Heart left ventricle (tissue), 16 donors: ENCODE results near the gene HID1. TPM values are rescaled to one million over a fixed set of nuclear protein-coding genes. Genes with fewer than 3 reads are reported as not detected.
"Not testable (repeated sequence)": the region's sequence is repeated elsewhere in the genome, so short reads cannot be mapped to it uniquely, and the experiment has no call there.

Experiments
- ATAC-seq, 4 donors: fragments of 200-7000 bp; cut with Tn5 transposase; one replicate each; pipeline ENCODE4 v1.9.1; 2020 to 2022; ENCODE audit warnings: moderate library complexity in 4 of 4, mild to moderate bottlenecking in 3 of 4, moderate number of reproducible peaks in 1 of 4
- DNase-seq, 5 donors: peaks; one replicate each; pipeline ENCODE4 v3.0.0-alpha.2; 2020
- H3K27ac ChIP-seq, 12 donors: fragments of 200-600 bp; sonication (generic) in 4 of 12; one replicate each; pipeline versions ENCODE4 v1.5.0 to v1.8.0; 2016 to 2022; ENCODE audit warnings: mild to moderate bottlenecking in 2 of 12
- H3K27me3 ChIP-seq, 9 donors: fragments of 200-600 bp; sonication (generic) in 2 of 9; one replicate each; pipeline versions ENCODE4 v1.5.1 to v1.8.0; 2016 to 2022; ENCODE audit warnings: mild to moderate bottlenecking in 3 of 9
- H3K36me3 ChIP-seq, 9 donors: fragments of 200-600 bp; sonication (generic) in 2 of 9; one replicate each; pipeline versions ENCODE4 v1.5.0 to v1.8.0; 2018 to 2022; ENCODE audit warnings: mild to moderate bottlenecking in 2 of 9
- H3K4me1 ChIP-seq, 12 donors: fragments of 200-600 bp; sonication (generic) in 4 of 12; one replicate each; pipeline versions ENCODE4 v1.5.0 to v1.8.0; 2016 to 2022; ENCODE audit warnings: mild to moderate bottlenecking in 3 of 12
- H3K4me3 ChIP-seq, 12 donors: fragments of 200-600 bp; sonication (generic) in 4 of 12; one replicate each; pipeline versions ENCODE4 v1.5.0 to v1.8.0; 2017 to 2022; ENCODE audit warnings: mild to moderate bottlenecking in 9 of 12, moderate library complexity in 4 of 12
- H3K9me3 ChIP-seq, 12 donors: fragments of 200-600 bp; sonication (generic) in 4 of 12; one replicate each; pipeline versions ENCODE4 v1.5.0 to v1.8.0; 2016 to 2022; ENCODE audit warnings: mild to moderate bottlenecking in 1 of 12
- POLR2A ChIP-seq, 2 donors: fragments of 450-650 bp; IDR thresholded peaks; one replicate each; pipeline ENCODE4 v1.6.1; 2017; ENCODE audit warnings: antibody characterized with exemption in 2 of 2, mild to moderate bottlenecking in 2 of 2, moderate library complexity in 2 of 2
- WGBS, 4 donors: extraction: QIAGEN DNeasy Blood & Tissue Kit in 2 of 4; methylation state at CpG; one replicate each; pipeline versions ENCODE4 v1.1.5 to v1.1.7; 2013 to 2018; 5-methylcytosine and 5-hydroxymethylcytosine counted together
- intact Hi-C, 10 donors: fragments of 100-400 bp; cut with DNase I; formaldehyde crosslinking; loops; one replicate each; pipeline versions ENCODE4 v1.11.1 to v1.14.2; 2022
- polyA plus RNA-seq, 2 donors: library from polyadenylated mRNA; stranded (reverse); fragments of 200-250 nt; gene quantifications; one replicate each; pipeline ENCODE4 v1.2.3, GENCODE V29; 2013
- total RNA-seq, 9 donors: library from RNA; depleted of rRNA in 2 of 9; stranded (reverse); fragments of >200 nt in 2 of 9; fragmentation: NEBNext Ultra II Directional in 3 of 9; extraction: Animal tissue kit (Norgen Biotek cat#: 25700) in 3 of 9; gene quantifications; one replicate each; pipeline versions ENCODE4 v1.1.0 to v1.2.4, GENCODE V29; 2016 to 2023
- TF ChIP-seq, protein P1 (sequence below), 12 donors: fragments of 200-600 bp; sonication (generic) in 4 of 12; IDR thresholded peaks; one replicate each; pipeline versions ENCODE4 v1.5.0 to v1.8.0; 2018 to 2022; ENCODE audit warnings: antibody characterized with exemption in 12 of 12, mild to moderate bottlenecking in 5 of 12
- donor health status: ischemic (EF 13 %, LVEDD 7.1; RV severe dilation, severe dysfunction).
- donor health status: healthy with polysubstance abuse.
- donor health status: DM: no; HTN: yes; CAD: no.
- donor health status: DM: no; HTN: no; CAD: no.
- donor health status: ischemic (EF 25% LVEDD 6.9; RV normal size, moderate dysfunction).
- donor health status: ischemic (EF 25% LVEDD 5.7; RV mildly dilated, moderate dysfunction).
- donor health status: healthy.
- donor health status: DM: yes; HTN: yes; CAD: no.
- donor health status: ischemic (EF 35%, LVEDD 5.7; RV mildly dilated, moderate dysfunction).
- donor health status: nonischemic (EF 11% LVEDD 7.7; RV severe dilation, severe dysfunction).
- donor health status: DM: yes; HTN: yes; CAD: no.
- donor health status: PGD.
- donor health status: ischemic (EF 29% LVEDD 5.4; RV normal size, mild dysfunction).
- donor health status: nonischemic (EF 23%, LVEDD 6.1; RV moderate dilation, normal function).

Gene HID1
- total and polyA plus RNA-seq, 11 donors: 5.7 to 15.7 (median 9.8) TPM

DNA sequence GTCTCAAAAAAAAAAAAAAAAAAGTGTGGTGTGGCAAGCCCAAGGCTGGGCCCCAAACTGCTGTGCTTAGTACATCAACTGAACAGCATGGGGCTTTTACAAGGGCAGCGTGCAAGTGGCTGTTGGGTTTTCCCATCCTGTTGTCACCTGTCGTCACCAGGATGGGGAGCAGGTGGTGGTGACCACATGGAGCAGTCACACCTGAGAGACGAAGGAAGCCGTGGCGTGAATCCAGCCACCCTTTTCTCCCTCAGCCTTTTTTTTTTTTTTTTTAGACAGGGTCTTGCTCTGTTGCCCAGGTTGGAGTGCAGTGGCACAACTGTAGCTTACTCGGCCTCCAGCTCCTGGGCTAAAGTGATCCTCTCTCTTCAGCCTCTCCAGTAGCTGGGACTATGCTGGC lies 35.8 kb upstream of the HID1 start:
- Histone ChIP-seq H3K9me3 (no peaks in the 10 kb centered on the region), H3K27me3 (no peaks in the 10 kb centered on the region), H3K4me1 (peaks cover 0 to 24% (median 17%) of the 10 kb centered on the region in 12 donors), H3K4me3 (no peak overlapping the region), H3K27ac (no peak overlapping the region), H3K36me3 (peaks cover 0 to 31% (median 15%) of the 10 kb centered on the region in 9 donors)
- intact Hi-C loops: loop anchor here in 1 of 10 donors (5.0 kb wide), 1 partner anchor 41 kb away; no protein-coding TSS in a partner anchor
- DNase-seq: no peak
- 90 to 95% (median 92%) methylated on average over 6 of the region's 6 CpGs for WGBS, 4 donors
- TF ChIP-seq POLR2A (IDR thresholded peaks at IDR 0.05): no peak
- TF ChIP-seq, protein P1, sequence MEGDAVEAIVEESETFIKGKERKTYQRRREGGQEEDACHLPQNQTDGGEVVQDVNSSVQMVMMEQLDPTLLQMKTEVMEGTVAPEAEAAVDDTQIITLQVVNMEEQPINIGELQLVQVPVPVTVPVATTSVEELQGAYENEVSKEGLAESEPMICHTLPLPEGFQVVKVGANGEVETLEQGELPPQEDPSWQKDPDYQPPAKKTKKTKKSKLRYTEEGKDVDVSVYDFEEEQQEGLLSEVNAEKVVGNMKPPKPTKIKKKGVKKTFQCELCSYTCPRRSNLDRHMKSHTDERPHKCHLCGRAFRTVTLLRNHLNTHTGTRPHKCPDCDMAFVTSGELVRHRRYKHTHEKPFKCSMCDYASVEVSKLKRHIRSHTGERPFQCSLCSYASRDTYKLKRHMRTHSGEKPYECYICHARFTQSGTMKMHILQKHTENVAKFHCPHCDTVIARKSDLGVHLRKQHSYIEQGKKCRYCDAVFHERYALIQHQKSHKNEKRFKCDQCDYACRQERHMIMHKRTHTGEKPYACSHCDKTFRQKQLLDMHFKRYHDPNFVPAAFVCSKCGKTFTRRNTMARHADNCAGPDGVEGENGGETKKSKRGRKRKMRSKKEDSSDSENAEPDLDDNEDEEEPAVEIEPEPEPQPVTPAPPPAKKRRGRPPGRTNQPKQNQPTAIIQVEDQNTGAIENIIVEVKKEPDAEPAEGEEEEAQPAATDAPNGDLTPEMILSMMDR (IDR thresholded peaks at IDR 0.05): no peak
- ATAC-seq: no peak

DNA sequence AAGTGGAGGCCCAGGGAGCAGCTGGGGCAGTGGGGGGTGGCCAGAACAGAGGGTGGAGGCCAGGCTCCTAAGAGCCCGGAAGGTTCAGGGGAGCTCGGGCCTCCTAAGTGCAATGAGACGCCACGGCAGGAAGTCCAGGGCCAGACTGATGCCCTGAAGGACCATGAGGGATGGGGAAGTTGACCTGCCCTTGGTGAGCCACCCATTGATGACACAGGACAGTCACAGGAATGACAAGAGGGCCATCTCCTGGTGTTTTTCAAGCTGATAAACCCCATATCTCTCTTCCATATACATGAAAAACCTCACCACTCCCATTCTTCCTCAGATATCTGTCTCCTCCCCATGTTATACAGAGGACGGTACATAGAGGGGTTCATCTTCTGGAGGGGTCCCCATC lies 34.1 kb upstream of the HID1 start:
- peaks cover 0 to 48% (median 33%) of the 10 kb centered on the region in 9 donors for H3K36me3 ChIP-seq
- H3K4me1 ChIP-seq: peaks cover 0 to 13% (median 8%) of the 10 kb centered on the region in 12 donors
- 81 to 89% (median 86%) methylated on average over 5 of the region's 5 CpGs for WGBS, 4 donors
- no peak overlapping the region for H3K4me3 ChIP-seq
- H3K27ac ChIP-seq: no peak overlapping the region
- no peak for TF ChIP-seq POLR2A (IDR thresholded peaks at IDR 0.05)
- TF ChIP-seq, protein P1 (IDR thresholded peaks at IDR 0.05): peak in 1 of 12 donors; percentile 9
- H3K27me3 ChIP-seq: no peaks in the 10 kb centered on the region
- H3K9me3 ChIP-seq: no peaks in the 10 kb centered on the region
- ATAC-seq (no peak), DNase-seq (no peak)
- intact Hi-C loops: loop anchor here in 1 of 10 donors (5.0 kb wide), 1 partner anchor 39 kb away; no protein-coding TSS in a partner anchor

DNA sequence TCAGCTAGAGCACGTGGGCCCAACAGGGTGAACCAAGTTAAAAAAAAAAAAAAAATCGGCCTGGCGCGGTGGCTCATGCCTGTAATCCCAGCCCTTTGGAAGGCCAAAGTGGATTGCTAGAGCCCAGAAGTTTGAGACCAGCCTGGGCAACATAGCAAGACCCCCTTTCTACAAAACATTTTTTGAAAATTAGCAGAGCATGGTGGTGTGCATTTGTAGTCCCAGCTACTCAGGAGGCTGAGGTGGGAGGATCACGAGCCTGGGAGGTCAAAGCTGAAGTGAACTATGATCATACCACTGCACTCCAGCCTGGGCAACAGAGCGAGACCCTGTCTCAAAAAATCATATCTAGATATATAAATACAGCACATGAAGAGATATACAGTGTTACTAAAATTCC lies 33.5 kb upstream of the HID1 start:
- H3K9me3 ChIP-seq, H3K4me3 ChIP-seq, H3K4me1 ChIP-seq, ATAC-seq, H3K27me3 ChIP-seq, H3K27ac ChIP-seq, DNase-seq: not testable (repeated sequence)
- intact Hi-C loops: loop anchor here in 1 of 10 donors (5.0 kb wide), 1 partner anchor 39 kb away; no protein-coding TSS in a partner anchor
- peaks cover under 1 to 54% (median 38%) of the 10 kb centered on the region in 9 donors for H3K36me3 ChIP-seq
- WGBS, 4 donors: 93 to 98% (median 94%) methylated on average over 6 of the region's 6 CpGs

DNA sequence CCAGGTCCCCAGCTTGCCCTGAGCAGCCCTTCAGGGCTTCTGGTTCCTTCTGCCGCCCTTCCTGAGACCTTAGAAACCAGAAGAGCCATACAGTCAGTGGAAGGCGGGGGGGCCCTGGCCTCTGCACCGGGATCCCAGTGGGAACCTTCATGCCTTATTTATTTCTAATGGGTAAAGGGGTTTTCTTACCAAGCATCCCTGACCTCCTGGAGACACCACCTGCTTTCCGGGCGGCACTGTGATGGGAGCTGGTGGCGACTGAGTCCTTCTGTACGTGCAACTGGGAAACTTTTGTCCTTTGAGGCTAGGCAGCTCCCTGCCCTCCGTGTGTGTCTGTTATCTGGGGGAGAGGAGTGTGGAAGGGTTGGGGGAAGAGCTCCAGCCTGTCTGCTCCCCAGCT lies 32.7 kb upstream of the HID1 start:
- intact Hi-C loops: loop anchor here in 1 of 10 donors (5.0 kb wide), 1 partner anchor 38 kb away; no protein-coding TSS in a partner anchor
- TF ChIP-seq, protein P1 (IDR thresholded peaks at IDR 0.05): no peak
- no peak for TF ChIP-seq POLR2A (IDR thresholded peaks at IDR 0.05)
- ATAC-seq: no peak
- no peaks in the 10 kb centered on the region for H3K4me1 ChIP-seq
- no peak overlapping the region for H3K27ac ChIP-seq
- no peak overlapping the region for H3K4me3 ChIP-seq
- no peaks in the 10 kb centered on the region for H3K9me3 ChIP-seq
- DNase-seq: no peak
- WGBS, 4 donors: 89 to 95% (median 91%) methylated on average over 8 of the region's 8 CpGs
- H3K36me3 ChIP-seq: peaks cover 3 to 62% (median 45%) of the 10 kb centered on the region in 9 donors
- no peaks in the 10 kb centered on the region for H3K27me3 ChIP-seq

DNA sequence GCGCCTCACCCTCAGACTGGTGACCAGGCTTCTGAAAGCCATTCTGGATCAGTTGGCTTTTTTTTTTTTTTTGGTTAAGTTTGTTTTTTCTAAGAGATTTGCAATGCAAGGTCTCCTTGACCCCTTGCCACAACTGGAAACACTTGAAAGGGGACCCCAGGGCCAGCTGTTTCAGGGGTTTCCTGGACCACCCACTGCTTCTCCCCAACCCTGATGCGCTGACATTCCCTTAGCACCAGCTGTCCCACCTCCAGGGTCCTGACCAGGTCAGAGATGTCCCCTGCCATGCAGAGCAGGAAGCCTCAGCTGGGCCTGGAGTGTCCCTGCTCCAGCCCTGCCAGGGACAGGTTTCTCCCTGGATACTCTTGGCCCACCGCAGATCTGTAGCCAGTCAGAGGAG lies 31.8 kb upstream of the HID1 start:
- Histone ChIP-seq H3K9me3 (no peaks in the 10 kb centered on the region), H3K4me1 (peaks cover 0 to 9% (median 0%) of the 10 kb centered on the region in 12 donors), H3K27ac (no peak overlapping the region), H3K4me3 (no peak overlapping the region), H3K27me3 (no peaks in the 10 kb centered on the region), H3K36me3 (peaks cover 3 to 71% (median 54%) of the 10 kb centered on the region in 9 donors)
- WGBS, 4 donors: 90 to 100% (median 95%) methylated on average over 3 of the region's 3 CpGs
- ATAC-seq (no peak), DNase-seq (no peak)
- no peak for TF ChIP-seq POLR2A (IDR thresholded peaks at IDR 0.05)
- TF ChIP-seq, protein P1 (IDR thresholded peaks at IDR 0.05): no peak
- intact Hi-C loops: no loop called here
